ENCODE measurements around the gene CD6.

The CD6 gene

GRCh38 chr11:60971520-60971919, at the start of gene CD6:
TSS of gene CD6 (plus strand) at chr11:60971680. CDS start at chr11:60971866, 186 bp downstream.
- no peak within 1 kb of the TSS for H3K9ac ChIP-seq (ENCODE audit: low read depth, low read length)
- H3K4me1 ChIP-seq (ENCODE audit: insufficient read depth, low read length), result no peaks in the 10 kb centered on the region
- peaks cover 6% of the 10 kb centered on the region; the same call in 1 of the 2 replicates for H3K9me3 ChIP-seq (ENCODE audit: control insufficient read depth, insufficient read depth, low read length)
- H3K36me3 ChIP-seq (ENCODE audit: insufficient read depth, low read length), result no peaks in the 10 kb centered on the region

- H3K9me3 ChIP-seq (ENCODE audit: control insufficient read depth, insufficient read depth, low read length), result peaks cover 3% of the 10 kb centered on the region; the same call in 1 of the 2 replicates
- peaks cover 4% of the 10 kb centered on the region; the same call in 1 of the 2 replicates for H3K36me3 ChIP-seq (ENCODE audit: insufficient read depth, low read length)
- no peak overlapping the region for H3K9ac ChIP-seq (ENCODE audit: low read depth, low read length)
- peaks cover 9% of the 10 kb centered on the region; the same call in 1 of the 2 replicates for H3K4me1 ChIP-seq (ENCODE audit: insufficient read depth, low read length)
Observed at GRCh38 chr11:60921777-60922335, 49.6 kb upstream of the CD6 start.

- Histone ChIP-seq H3K36me3 (ENCODE audit: insufficient read depth, low read length) (peaks cover 4% of the 10 kb centered on the region), H3K9me3 (ENCODE audit: control insufficient read depth, insufficient read depth, low read length) (peaks cover 3% of the 10 kb centered on the region; the same call in 1 of the 2 replicates), H3K9ac (ENCODE audit: low read depth, low read length) (no peak overlapping the region), H3K4me1 (ENCODE audit: insufficient read depth, low read length) (peaks cover 9% of the 10 kb centered on the region; the same call in 1 of the 2 replicates)
Observed at GRCh38 chr11:60922906-60923305, 48.6 kb upstream of the CD6 start.

- Histone ChIP-seq H3K36me3 (ENCODE audit: insufficient read depth, low read length) (peaks cover 4% of the 10 kb centered on the region), H3K9me3 (ENCODE audit: control insufficient read depth, insufficient read depth, low read length) (peaks cover 3% of the 10 kb centered on the region; the same call in 1 of the 2 replicates), H3K4me1 (ENCODE audit: insufficient read depth, low read length) (peaks cover 9% of the 10 kb centered on the region; the same call in 1 of the 2 replicates), H3K9ac (ENCODE audit: low read depth, low read length) (no peak overlapping the region)
Observed at GRCh38 chr11:60923326-60923725, 48.2 kb upstream of the CD6 start.

GRCh38 chr11:60923800-60924109, 47.7 kb upstream of the CD6 start:
- Histone ChIP-seq H3K36me3 (ENCODE audit: insufficient read depth, low read length) (peaks cover 4% of the 10 kb centered on the region), H3K9me3 (ENCODE audit: control insufficient read depth, insufficient read depth, low read length) (peaks cover 3% of the 10 kb centered on the region; the same call in 1 of the 2 replicates), H3K4me1 (ENCODE audit: insufficient read depth, low read length) (peaks cover 9% of the 10 kb centered on the region; the same call in 1 of the 2 replicates), H3K9ac (ENCODE audit: low read depth, low read length) (peak overlapping the region; percentile 75; the same call in 1 of the 2 replicates)

GRCh38 chr11:60924110-60924905, 47.2 kb upstream of the CD6 start, which contains the start of gene TMEM132A:
TSS of gene TMEM132A (plus strand) at chr11:60924460. CDS start at chr11:60924634, 174 bp downstream.
- Histone ChIP-seq H3K9me3 (ENCODE audit: control insufficient read depth, insufficient read depth, low read length) (peaks cover 3% of the 10 kb centered on the region; the same call in 1 of the 2 replicates), H3K4me1 (ENCODE audit: insufficient read depth, low read length) (peaks cover 4% of the 10 kb centered on the region; the same call in 1 of the 2 replicates), H3K36me3 (ENCODE audit: insufficient read depth, low read length) (peaks cover 4% of the 10 kb centered on the region), H3K9ac (ENCODE audit: low read depth, low read length) (peak within 1 kb of the TSS; percentile 75)

GRCh38 chr11:60924906-60925853, 46.3 kb upstream of the CD6 start:
- Histone ChIP-seq H3K36me3 (ENCODE audit: insufficient read depth, low read length) (peaks cover 3% of the 10 kb centered on the region), H3K9me3 (ENCODE audit: control insufficient read depth, insufficient read depth, low read length) (peaks cover 3% of the 10 kb centered on the region; the same call in 1 of the 2 replicates), H3K4me1 (ENCODE audit: insufficient read depth, low read length) (peaks cover 4% of the 10 kb centered on the region; the same call in 1 of the 2 replicates), H3K9ac (ENCODE audit: low read depth, low read length) (peak overlapping the region; percentile 75)

- Histone ChIP-seq H3K9ac (ENCODE audit: low read depth, low read length) (no peak overlapping the region), H3K36me3 (ENCODE audit: insufficient read depth, low read length) (peaks cover 4% of the 10 kb centered on the region; the same call in 1 of the 2 replicates)
Observed at GRCh38 chr11:60925868-60926267, 45.6 kb upstream of the CD6 start.

GRCh38 chr11:60926500-60926899, 45.0 kb upstream of the CD6 start:
- peaks cover 3% of the 10 kb centered on the region; the same call in 1 of the 2 replicates for H3K9me3 ChIP-seq (ENCODE audit: control insufficient read depth, insufficient read depth, low read length)
- H3K9ac ChIP-seq (ENCODE audit: low read depth, low read length), result no peak overlapping the region
- H3K4me1 ChIP-seq (ENCODE audit: insufficient read depth, low read length), result peaks cover 4% of the 10 kb centered on the region; the same call in 1 of the 2 replicates
- H3K36me3 ChIP-seq (ENCODE audit: insufficient read depth, low read length), result peaks cover 5% of the 10 kb centered on the region; the same call in 1 of the 2 replicates

More at GRCh38 chr11:60925868-60926267, 45.6 kb upstream of the CD6 start:
- peaks cover 3% of the 10 kb centered on the region; the same call in 1 of the 2 replicates for H3K9me3 ChIP-seq (ENCODE audit: control insufficient read depth, insufficient read depth, low read length)
- peaks cover 4% of the 10 kb centered on the region; the same call in 1 of the 2 replicates for H3K4me1 ChIP-seq (ENCODE audit: insufficient read depth, low read length)

GRCh38 chr11:60927061-60927592, 44.4 kb upstream of the CD6 start:
- Histone ChIP-seq H3K9ac (ENCODE audit: low read depth, low read length) (no peak overlapping the region), H3K9me3 (ENCODE audit: control insufficient read depth, insufficient read depth, low read length) (peaks cover 3% of the 10 kb centered on the region; the same call in 1 of the 2 replicates), H3K4me1 (ENCODE audit: insufficient read depth, low read length) (peaks cover 7% of the 10 kb centered on the region; the same call in 1 of the 2 replicates), H3K36me3 (ENCODE audit: insufficient read depth, low read length) (peaks cover 5% of the 10 kb centered on the region; the same call in 1 of the 2 replicates)

GRCh38 chr11:60927600-60927999, 43.9 kb upstream of the CD6 start:
- peaks cover 5% of the 10 kb centered on the region; the same call in 1 of the 2 replicates for H3K36me3 ChIP-seq (ENCODE audit: insufficient read depth, low read length)
- no peak overlapping the region for H3K9ac ChIP-seq (ENCODE audit: low read depth, low read length)
- H3K4me1 ChIP-seq (ENCODE audit: insufficient read depth, low read length), result peaks cover 11% of the 10 kb centered on the region
- peaks cover 3% of the 10 kb centered on the region; the same call in 1 of the 2 replicates for H3K9me3 ChIP-seq (ENCODE audit: control insufficient read depth, insufficient read depth, low read length)

- Histone ChIP-seq H3K9ac (ENCODE audit: low read depth, low read length) (no peak overlapping the region), H3K36me3 (ENCODE audit: insufficient read depth, low read length) (peaks cover 5% of the 10 kb centered on the region; the same call in 1 of the 2 replicates), H3K9me3 (ENCODE audit: control insufficient read depth, insufficient read depth, low read length) (peaks cover under 1% of the 10 kb centered on the region; the same call in 1 of the 2 replicates), H3K4me1 (ENCODE audit: insufficient read depth, low read length) (peaks cover 14% of the 10 kb centered on the region)
Observed at GRCh38 chr11:60928563-60929001, 42.9 kb upstream of the CD6 start.

GRCh38 chr11:60929764-60930163, 41.7 kb upstream of the CD6 start:
- Histone ChIP-seq H3K9ac (ENCODE audit: low read depth, low read length) (no peak overlapping the region), H3K36me3 (ENCODE audit: insufficient read depth, low read length) (peaks cover 5% of the 10 kb centered on the region; the same call in 1 of the 2 replicates), H3K4me1 (ENCODE audit: insufficient read depth, low read length) (peaks cover 14% of the 10 kb centered on the region), H3K9me3 (ENCODE audit: control insufficient read depth, insufficient read depth, low read length) (no peaks in the 10 kb centered on the region)
